Measurements from ENCODE around the gene CD46. TPM values are rescaled to one million over a fixed set of nuclear protein-coding genes. Genes with fewer than 3 reads are reported as not detected.

Gene CD46
- total and polyA plus RNA-seq, 2 donors (not counting 1 experiment from before 2014, with no cell fraction given) = 38.6 to 173 TPM

GRCh38 chr1:207821464-207822045, 69.7 kb downstream of the CD46 start:
- Histone ChIP-seq H3K4me3 (ENCODE audit: control extremely low read depth in 1 of 5, extremely low read depth in 1 of 5, insufficient read depth in 1 of 5, low read depth in 2 of 5, low read length in 4 of 5) (peak overlapping the region; percentile 17 to 100 (median 96)), H3K9ac (ENCODE audit: low read length) (peak overlapping the region; percentile 99), H3K27me3 (replicated peaks in 1 of 4; ENCODE audit: control extremely low read depth in 1 of 4, control insufficient read depth in 3 of 4, insufficient read depth in 4 of 4, low read length in 3 of 4) (no peaks in the 10 kb centered on the region), H3K27ac (ENCODE audit: low read length in 2 of 2) (peak overlapping the region; percentile 93 to 96), H3K36me3 (replicated peaks in 1 of 2; ENCODE audit: control extremely low read depth in 1 of 2, control insufficient read depth in 1 of 2, extremely low read depth in 1 of 2, insufficient read depth in 2 of 2, low read length in 1 of 2) (peaks cover 0 to 47% of the 10 kb centered on the region in 2 experiments), H3K4me2 (replicated peaks; ENCODE audit: low read depth, low read length, poor library complexity, severe bottlenecking) (peak overlapping the region; percentile 83), H4K20me1 (ENCODE audit: control insufficient read depth, insufficient read depth, low read length, poor library complexity, severe bottlenecking) (peaks cover 55% of the 10 kb centered on the region), H3K79me2 (ENCODE audit: control insufficient read depth, insufficient read depth, low read length) (peaks cover 90% of the 10 kb centered on the region), H3K4me1 (ENCODE audit: control insufficient read depth in 2 of 2, insufficient read depth in 2 of 2, low read length in 2 of 2) (peaks cover 60 to 78% of the 10 kb centered on the region in 2 donors), H2AFZ (ENCODE audit: insufficient read depth, low read depth, low read length, poor library complexity, severe bottlenecking) (no peak overlapping the region), H3K9me3 (ENCODE audit: control extremely low read depth in 1 of 3, control insufficient read depth in 2 of 3, insufficient read depth in 1 of 3, low read length in 2 of 3) (no peaks in the 10 kb centered on the region)
- CTCF ChIA-PET = interaction anchor here (0.9 to 20.3 kb wide), 8 partner anchors 9 to 143 kb away, joined by 4 to 526 read pairs (median 26); no protein-coding TSS in a partner anchor
- peaks cover 91% of the 10 kb centered on the region for H3K4me1 Mint-ChIP-seq
- peak; percentile 29 for DNase-seq
- intact Hi-C loops (cut with micrococcal nuclease) = loop anchor here (1.0 to 2.0 kb wide), 3 partner anchors 15 to 48 kb away; no protein-coding TSS in a partner anchor
- 82% methylated on average over 7 of the region's 17 CpGs for WGBS (ENCODE audit: insufficient coverage)
- peak overlapping the region; percentile 99 for H3K4me3 Mint-ChIP-seq
- POLR2A ChIA-PET = interaction anchor here (1.0 to 3.6 kb wide), 4 partner anchors 9 to 69 kb away, joined by 4 to 71 read pairs (median 7); partner anchors contain the start of gene CD46
- TF ChIP-seq EZH2 (IDR thresholded peaks at IDR 0.05; ENCODE audit: borderline replicate concordance, insufficient read depth, low read depth, low read length, poor library complexity, severe bottlenecking) = no peak
- TF ChIP-seq CTCF (IDR thresholded peaks at IDR 0.05) = no peak
- peaks cover 4% of the 10 kb centered on the region for H3K27me3 Mint-ChIP-seq
- H3K27ac Mint-ChIP-seq = peak overlapping the region; percentile 99
- H3K9me3 Mint-ChIP-seq (ENCODE audit: insufficient read depth) = no peaks in the 10 kb centered on the region
- no peak for ATAC-seq (ENCODE audit: low read depth)

GRCh38 chr1:207822124-207822601, 70.3 kb downstream of the CD46 start:
- peak overlapping the region; percentile 99 for H3K9ac ChIP-seq (ENCODE audit: low read length)
- peaks cover 92% of the 10 kb centered on the region for H3K4me1 Mint-ChIP-seq
- peaks cover 62 to 81% of the 10 kb centered on the region in 2 donors for H3K4me1 ChIP-seq (ENCODE audit: control insufficient read depth in 2 of 2, insufficient read depth in 2 of 2, low read length in 2 of 2)

More at GRCh38 chr1:207822124-207822601, 70.3 kb downstream of the CD46 start:
- peak overlapping the region; percentile 99 for H3K27ac Mint-ChIP-seq
- no peak overlapping the region for H2AFZ ChIP-seq (ENCODE audit: insufficient read depth, low read depth, low read length, poor library complexity, severe bottlenecking)
- peaks cover 4% of the 10 kb centered on the region for H3K27me3 Mint-ChIP-seq
- H3K4me2 ChIP-seq (replicated peaks; ENCODE audit: low read depth, low read length, poor library complexity, severe bottlenecking) = peak overlapping the region; percentile 83
- no peaks in the 10 kb centered on the region for H3K9me3 Mint-ChIP-seq (ENCODE audit: insufficient read depth)
- H3K4me3 ChIP-seq (ENCODE audit: control extremely low read depth in 1 of 5, extremely low read depth in 1 of 5, insufficient read depth in 1 of 5, low read depth in 2 of 5, low read length in 4 of 5) = peak overlapping the region; percentile 42 to 100 (median 96)
- intact Hi-C loops (cut with micrococcal nuclease) = loop anchor here (1.0 to 2.0 kb wide), 3 partner anchors 15 to 47 kb away; no protein-coding TSS in a partner anchor
- POLR2A ChIA-PET = interaction anchor here (0.6 to 3.6 kb wide), 11 partner anchors 9 to 1000 kb away, joined by 3 to 71 read pairs (median 4); partner anchors contain the start of genes CD46 and CD55
- peaks cover 49% of the 10 kb centered on the region for H4K20me1 ChIP-seq (ENCODE audit: control insufficient read depth, insufficient read depth, low read length, poor library complexity, severe bottlenecking)
- peak overlapping the region; percentile 93 to 96 for H3K27ac ChIP-seq (ENCODE audit: low read length in 2 of 2)
- no peaks in the 10 kb centered on the region for H3K27me3 ChIP-seq (replicated peaks in 1 of 4; ENCODE audit: control extremely low read depth in 1 of 4, control insufficient read depth in 3 of 4, insufficient read depth in 4 of 4, low read length in 3 of 4)
- H3K9me3 ChIP-seq (ENCODE audit: control extremely low read depth in 1 of 3, control insufficient read depth in 2 of 3, insufficient read depth in 1 of 3, low read length in 2 of 3) = no peaks in the 10 kb centered on the region
- 43% methylated on average over 7 of the region's 8 CpGs for WGBS (ENCODE audit: insufficient coverage)
- CTCF ChIA-PET = interaction anchor here (1.2 to 20.3 kb wide), 8 partner anchors 11 to 142 kb away, joined by 3 to 526 read pairs (median 24); no protein-coding TSS in a partner anchor
- peaks cover 0 to 41% of the 10 kb centered on the region in 2 experiments for H3K36me3 ChIP-seq (replicated peaks in 1 of 2; ENCODE audit: control extremely low read depth in 1 of 2, control insufficient read depth in 1 of 2, extremely low read depth in 1 of 2, insufficient read depth in 2 of 2, low read length in 1 of 2)
- ATAC-seq (ENCODE audit: low read depth) = peak; percentile 53
- peaks cover 90% of the 10 kb centered on the region for H3K79me2 ChIP-seq (ENCODE audit: control insufficient read depth, insufficient read depth, low read length)
- H3K4me3 Mint-ChIP-seq = peak overlapping the region; percentile 99
- peak; percentile 89 for DNase-seq
- TF ChIP-seq CTCF (IDR thresholded peaks at IDR 0.05) (no peak), EZH2 (IDR thresholded peaks at IDR 0.05; ENCODE audit: borderline replicate concordance, insufficient read depth, low read depth, low read length, poor library complexity, severe bottlenecking) (no peak)
